Measurements from ENCODE around the gene UBQLN4. TPM values are rescaled to one million over a fixed set of nuclear protein-coding genes. Genes with fewer than 3 reads are reported as not detected.

The UBQLN4 gene
- total RNA-seq (2014; rRNA removed) = 34.1 and 37.7 TPM in 2 replicates
- polyA plus RNA-seq (2012) = 28.4 TPM

- peak; percentile 76 for DNase-seq (ENCODE audit: low read depth)
These were observed at the start of gene UBQLN4 for GRCh38 chr1:156053768-156054499. Gene UBQLN4 (minus strand): TSS chr1:156053798. CDS start chr1:156053701, 97 bp downstream.

GRCh38 chr1:156102633-156103511, 49.3 kb upstream of the UBQLN4 start:
- no peak for DNase-seq (ENCODE audit: low read depth)

GRCh38 chr1:156101880-156102279, 48.3 kb upstream of the UBQLN4 start:
- no peak for DNase-seq (ENCODE audit: low read depth)

DNA sequence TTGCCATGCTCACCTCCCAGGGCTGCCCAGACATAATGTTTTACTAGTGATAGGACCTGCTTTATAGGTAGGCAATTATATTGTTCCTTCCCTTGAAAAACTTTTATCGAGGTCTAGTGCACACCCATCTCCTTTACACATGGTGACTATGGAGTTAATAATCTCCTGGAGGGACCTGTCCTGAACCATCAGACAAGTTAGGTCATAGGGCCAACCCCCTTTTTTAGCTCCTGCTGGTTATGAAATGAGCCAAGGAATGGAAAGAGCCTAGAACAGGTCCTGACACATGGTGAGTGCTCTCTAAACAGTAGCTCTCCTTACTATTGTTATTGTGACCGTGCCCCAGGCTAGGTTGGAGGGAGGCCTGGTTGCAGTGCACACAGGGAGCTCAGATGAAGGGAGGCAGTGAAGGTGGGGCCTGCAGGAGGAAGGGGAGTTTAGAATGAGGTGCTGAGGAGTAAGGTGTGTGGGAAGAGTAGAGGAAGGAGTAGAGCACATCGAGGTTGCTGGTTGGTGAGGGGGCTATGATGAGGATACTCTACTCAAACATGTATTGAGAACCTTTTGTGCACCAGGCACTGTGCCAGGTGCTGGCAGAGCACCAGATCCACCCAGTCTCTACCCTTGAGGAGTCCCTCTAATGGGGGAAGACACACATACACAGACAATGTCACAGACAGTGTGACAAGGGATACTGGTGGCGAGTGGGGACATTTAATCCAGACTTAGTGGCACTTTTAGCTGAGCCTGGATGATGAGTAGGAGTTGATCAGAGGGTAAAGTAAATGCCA, 46.8 kb upstream of the UBQLN4 start:
- no peak for DNase-seq (ENCODE audit: low read depth)

DNA sequence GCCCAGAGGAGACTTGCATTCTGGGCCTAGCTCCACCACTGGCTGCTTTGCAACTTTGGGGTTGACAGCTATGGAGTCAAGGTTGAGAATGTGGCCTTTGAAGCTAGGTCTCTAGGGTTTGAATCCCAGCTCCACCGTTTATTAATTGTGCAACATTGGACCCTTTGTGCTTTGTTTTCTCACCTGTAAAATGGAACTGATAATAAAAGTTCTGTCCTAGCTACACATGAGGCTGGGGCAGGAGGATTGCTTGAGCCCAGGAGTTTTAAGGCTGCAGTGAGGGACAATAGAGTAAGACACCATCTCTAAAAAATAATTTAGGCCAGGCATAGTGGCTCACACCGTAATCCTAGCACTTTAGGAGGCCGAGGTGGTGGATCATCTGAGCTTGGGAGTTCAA, 45.7 kb upstream of the UBQLN4 start:
- no peak for DNase-seq (ENCODE audit: low read depth)

DNA sequence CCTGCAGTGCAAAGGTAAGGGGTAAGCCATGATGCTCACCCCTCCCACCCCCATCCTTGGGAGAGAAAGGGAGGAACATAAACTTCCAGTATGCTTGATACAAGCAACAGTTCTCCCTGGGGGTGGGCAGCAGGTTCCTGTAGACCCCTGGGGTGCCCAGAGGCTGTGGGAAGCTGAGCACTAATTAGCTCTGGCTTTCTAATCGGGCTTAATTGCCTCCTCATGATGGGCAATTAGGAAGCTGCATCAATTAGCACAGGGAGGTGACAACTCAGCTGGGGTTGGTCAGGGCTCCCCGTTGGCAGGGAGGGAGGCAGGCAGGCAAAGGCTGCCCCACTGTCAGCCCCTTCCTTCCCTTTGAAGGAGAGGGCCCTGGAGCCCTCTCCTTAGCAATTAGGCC, 45.2 kb upstream of the UBQLN4 start:
- DNase-seq (ENCODE audit: low read depth) = no peak

GRCh38 chr1:156097499-156098178, 44.0 kb upstream of the UBQLN4 start:
- no peak for DNase-seq (ENCODE audit: low read depth)

DNA sequence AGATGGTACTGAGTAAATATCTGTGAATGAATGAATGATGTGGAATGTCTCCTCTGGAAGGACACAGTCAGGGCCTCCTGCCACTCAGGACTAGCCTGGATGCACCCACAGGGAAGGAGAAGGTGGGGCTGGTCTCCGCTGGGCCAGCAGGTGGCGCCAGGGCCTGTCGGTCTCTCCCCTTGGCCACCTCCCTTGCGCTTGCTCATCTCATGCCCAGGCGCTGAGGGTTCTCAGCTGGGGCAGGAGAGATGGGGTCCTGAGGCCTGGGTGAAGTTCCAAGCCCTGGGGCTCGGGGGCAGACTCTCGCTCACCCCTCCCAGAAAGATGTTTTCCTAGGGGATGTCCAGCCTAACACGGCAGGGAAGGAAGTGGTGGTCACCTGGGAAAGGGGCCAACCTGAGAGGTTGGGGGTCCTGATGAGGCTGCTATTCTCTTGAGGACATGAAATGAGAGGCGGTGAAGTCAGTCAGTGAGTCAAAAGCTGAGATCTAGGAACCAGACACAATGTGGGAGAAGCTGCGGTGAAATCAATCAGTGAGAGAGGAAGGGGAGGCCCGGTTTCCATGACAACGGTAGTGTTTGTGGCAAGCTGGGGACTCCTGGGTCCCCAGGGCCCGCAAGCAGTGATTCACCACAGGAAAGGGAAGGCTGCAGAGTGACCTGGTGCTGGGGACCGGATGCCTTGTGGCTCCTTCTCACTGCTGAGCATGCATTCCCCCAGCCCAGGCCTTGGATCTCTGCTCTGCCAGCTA, 43.2 kb upstream of the UBQLN4 start:
- peak; percentile 81 for DNase-seq (ENCODE audit: low read depth)

DNA sequence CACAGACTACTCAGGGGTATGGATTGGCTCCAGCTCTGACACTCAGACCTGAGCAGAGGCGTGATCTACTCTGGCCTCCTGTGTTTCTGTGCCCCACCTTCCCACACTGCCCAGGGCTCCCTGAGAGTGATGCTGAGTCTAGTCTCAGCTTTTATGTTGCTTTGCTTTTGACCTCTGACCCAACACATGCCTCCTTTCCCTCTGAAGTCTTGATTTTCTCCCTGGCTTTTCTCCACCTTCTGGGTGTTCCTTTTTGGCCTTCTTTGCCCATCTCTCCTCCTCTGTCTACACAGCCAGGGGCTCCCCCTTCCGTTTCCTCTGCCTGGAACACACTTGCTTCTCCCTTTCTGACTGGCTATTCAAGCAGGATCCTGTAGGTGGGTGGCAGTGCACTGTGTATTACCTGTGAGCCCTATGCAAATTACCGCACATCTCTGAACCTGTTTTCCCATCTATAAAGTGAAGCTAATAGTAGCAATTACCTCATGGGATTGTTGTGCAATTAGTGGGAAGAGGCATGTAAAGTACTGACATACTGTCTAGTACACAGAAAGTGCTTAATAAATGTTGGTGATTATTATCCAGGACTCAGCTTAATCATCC, 42.4 kb upstream of the UBQLN4 start:
- DNase-seq (ENCODE audit: low read depth) = no peak

- no peak for DNase-seq (ENCODE audit: low read depth)
These were observed 38.0 kb upstream of the UBQLN4 start for GRCh38 chr1:156091610-156092009.

DNA sequence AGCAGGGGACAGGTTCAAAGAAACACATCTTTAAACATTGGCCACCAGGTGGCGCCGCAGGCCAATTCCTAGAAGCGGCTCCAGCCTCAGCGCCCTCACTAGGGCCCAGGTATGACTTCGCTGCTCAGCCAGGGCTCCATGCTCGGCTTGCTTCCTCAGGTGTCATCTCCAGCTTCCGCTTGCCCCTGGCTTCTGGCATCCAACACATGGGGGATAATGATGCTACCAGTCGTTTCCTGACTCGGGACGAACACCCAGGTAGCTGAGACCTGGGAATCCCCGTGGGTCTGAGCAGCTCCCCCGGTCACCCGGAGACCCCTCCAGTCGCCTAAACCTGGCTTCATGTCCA, 37.2 kb upstream of the UBQLN4 start:
- DNase-seq (ENCODE audit: low read depth) = peak; percentile 63

GRCh38 chr1:156090138-156090839, 36.7 kb upstream of the UBQLN4 start:
- no peak for DNase-seq (ENCODE audit: low read depth)

DNA sequence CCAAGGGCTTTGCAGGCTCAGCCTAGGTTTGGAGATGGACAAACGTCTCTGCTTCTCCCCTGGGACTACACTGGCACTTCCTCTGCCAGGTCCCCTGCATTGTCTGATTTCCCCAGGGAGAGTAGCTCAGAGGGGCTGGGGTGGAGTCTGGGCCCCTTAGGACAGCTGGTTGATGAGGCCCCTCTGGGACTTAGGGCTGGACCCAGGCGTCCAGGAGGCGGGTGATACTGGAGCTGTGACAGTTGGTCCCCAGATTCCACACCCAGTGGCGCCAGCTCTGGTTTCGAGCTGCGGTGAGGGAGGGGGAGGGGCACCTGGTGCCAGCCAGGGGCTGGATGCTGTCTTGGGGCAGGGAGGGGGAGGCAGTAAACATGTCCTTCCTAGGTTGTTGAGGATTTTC, 36.1 kb upstream of the UBQLN4 start:
- no peak for DNase-seq (ENCODE audit: low read depth)

DNA sequence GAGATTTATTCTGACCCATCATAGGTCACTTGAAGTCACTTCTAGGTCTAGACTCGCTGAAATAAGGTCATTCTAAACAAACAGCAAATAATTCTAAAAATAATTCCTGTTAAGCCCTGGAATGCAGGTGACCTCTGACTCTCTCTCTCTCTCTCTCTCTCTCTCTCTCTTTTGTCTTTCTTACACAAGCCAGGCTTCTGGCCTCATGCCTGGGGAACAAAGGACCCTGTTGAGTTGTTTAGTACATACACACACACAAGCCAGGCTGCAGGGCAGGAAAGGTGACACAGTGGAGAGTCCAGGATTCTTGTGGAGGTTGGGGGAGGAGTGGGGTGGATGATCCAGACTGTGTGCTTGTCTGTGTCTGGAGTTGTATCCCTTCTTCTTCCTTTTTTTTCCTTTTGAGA, 32.7 kb upstream of the UBQLN4 start:
- DNase-seq (ENCODE audit: low read depth) = no peak

GRCh38 chr1:156083800-156084790, 30.5 kb upstream of the UBQLN4 start:
- no peak for DNase-seq (ENCODE audit: low read depth)

DNA sequence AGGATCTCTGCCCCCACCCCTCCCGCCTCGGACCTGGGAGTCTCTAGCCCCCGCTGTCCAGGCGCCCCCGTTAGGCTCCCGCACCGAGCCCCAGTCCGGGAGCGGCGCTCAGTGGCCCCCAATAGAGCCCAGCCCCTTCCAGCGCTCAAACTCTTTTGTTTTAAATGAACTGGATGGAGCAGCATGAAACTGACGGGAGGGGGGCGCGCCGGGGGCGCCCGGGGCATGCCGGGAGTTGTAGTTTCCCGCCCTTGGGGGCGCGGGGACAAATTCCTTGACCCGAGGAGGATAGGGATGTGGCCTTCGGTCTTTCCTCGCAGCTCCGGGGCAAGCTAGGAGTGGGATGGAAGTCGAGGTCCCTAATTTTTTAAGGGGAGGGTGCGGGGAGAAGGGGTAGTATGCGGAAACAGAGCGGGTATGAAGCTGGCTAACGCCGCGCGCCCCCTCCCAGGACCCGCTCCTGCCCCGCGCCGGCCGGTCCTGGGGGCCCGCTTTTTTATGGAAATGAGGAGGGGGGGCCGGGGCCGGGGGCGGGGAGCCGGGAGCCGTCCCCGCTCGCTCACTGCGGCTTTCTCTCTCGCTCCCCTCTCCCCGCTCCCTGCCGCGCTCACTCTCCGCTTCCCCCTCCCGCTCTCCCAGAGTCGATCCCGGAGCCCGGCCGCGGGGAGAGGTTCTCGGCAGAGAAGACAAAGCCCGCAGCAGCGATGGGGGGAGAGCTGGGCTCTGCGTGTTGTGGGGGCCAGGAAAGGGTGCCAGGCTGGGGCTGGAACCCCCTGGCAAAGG, 28.9 kb upstream of the UBQLN4 start, which contains the start of gene MEX3A:
MEX3A (minus strand) TSS at position 157 of the 783 bp plus-strand sequence. CDS start 467 bp downstream, outside the sequence.
- peak; percentile 73 for DNase-seq (ENCODE audit: low read depth)

GRCh38 chr1:156081917-156082308, 28.3 kb upstream of the UBQLN4 start:
- DNase-seq (ENCODE audit: low read depth) = no peak

Data from LHCN-M2 (cell line).